PFSK-1 (cell line): ENCODE results near the gene PLCH2.

Source experiments
- FOXP2 ChIP-seq: optimal IDR thresholded peaks from 2 replicates; pipeline ENCODE3; 2011; ENCODE audit warnings: borderline replicate concordance, control low read depth, inconsistent platforms; ENCODE audit not compliant: insufficient read depth; ENCODE audit errors: extremely low read length, extremely low read depth
- POLR2AphosphoS5 ChIP-seq: IDR thresholded peaks from 2 replicates; pipeline ENCODE4 v1.6.1; 2012; ENCODE audit warnings: low read depth, mild to moderate bottlenecking, control low read depth, low read length, moderate library complexity
- REST ChIP-seq, 2 experiments: IDR thresholded peaks; 2 replicates each; pipeline versions ENCODE4 v1.6.1 to v1.8.0; 2011 to 2012; ENCODE audit warnings: low read depth in 2 of 2, low read length in 2 of 2, control low read depth in 1 of 2, inconsistent platforms in 1 of 2, mild to moderate bottlenecking in 1 of 2, moderate library complexity in 1 of 2; ENCODE audit not compliant: insufficient read depth in 1 of 2
- SIN3A ChIP-seq: IDR thresholded peaks from 2 replicates; pipeline ENCODE4 v1.6.1; 2012; ENCODE audit warnings: mild to moderate bottlenecking, low read length, moderate library complexity, borderline replicate concordance; ENCODE audit not compliant: insufficient read depth
- TAF1 ChIP-seq: IDR thresholded peaks from 2 replicates; pipeline ENCODE4 v1.6.1; 2012; ENCODE audit warnings: low read length, control low read depth, borderline replicate concordance; ENCODE audit not compliant: insufficient read depth

The PLCH2 gene

GRCh38 chr1:2448098-2448445 is 28.0 kb upstream of the PLCH2 start:
- TF ChIP-seq TAF1 (no peak), FOXP2 (no peak), REST (IDR thresholded peaks at IDR 0.05; ENCODE audit: insufficient read depth in 1 of 2, low read depth in 2 of 2, low read length in 2 of 2) (no peak), POLR2AphosphoS5 (no peak), SIN3A (no peak)

GRCh38 chr1:2449636-2450454 is 26.2 kb upstream of the PLCH2 start:
- TF ChIP-seq TAF1 (no peak), FOXP2 (no peak), REST (IDR thresholded peaks at IDR 0.05; ENCODE audit: insufficient read depth in 1 of 2, low read depth in 2 of 2, low read length in 2 of 2) (no peak), POLR2AphosphoS5 (no peak), SIN3A (no peak)

GRCh38 chr1:2451741-2452140 is 24.3 kb upstream of the PLCH2 start:
- TF ChIP-seq SIN3A (no peak), TAF1 (no peak), FOXP2 (no peak), POLR2AphosphoS5 (no peak), REST (IDR thresholded peaks at IDR 0.05; ENCODE audit: insufficient read depth in 1 of 2, low read depth in 2 of 2, low read length in 2 of 2) (no peak)

- no peak for TF ChIP-seq POLR2AphosphoS5
- TF ChIP-seq TAF1: no peak
- no peak for TF ChIP-seq REST (IDR thresholded peaks at IDR 0.05; ENCODE audit: insufficient read depth in 1 of 2, low read depth in 2 of 2, low read length in 2 of 2)
- TF ChIP-seq SIN3A: no peak
- TF ChIP-seq FOXP2: no peak
Measured at GRCh38 chr1:2452201-2452931, 23.7 kb upstream of the PLCH2 start.
